Fibroblast of mammary gland (primary cell): Measurements from ENCODE around the gene UBQLN1.

Source experiments
- DNase-seq: peaks from one replicate; pipeline ENCODE4 v3.0.0-alpha.2; 2010; ENCODE audit warnings: low read depth
- H3K4me3 ChIP-seq: 2 replicates; pipeline ENCODE4 v1.5.1; 2011; ENCODE audit warnings: low read depth, mild to moderate bottlenecking, low read length, moderate library complexity; ENCODE audit not compliant: control insufficient read depth
- TF ChIP-seq, protein P1 (sequence below): conservative IDR thresholded peaks from 2 replicates; pipeline ENCODE4 v1.5.1; 2011; ENCODE audit warnings: low read depth, low read length, inconsistent platforms; ENCODE audit not compliant: control insufficient read depth, insufficient read depth

UBQLN1 gene

DNA sequence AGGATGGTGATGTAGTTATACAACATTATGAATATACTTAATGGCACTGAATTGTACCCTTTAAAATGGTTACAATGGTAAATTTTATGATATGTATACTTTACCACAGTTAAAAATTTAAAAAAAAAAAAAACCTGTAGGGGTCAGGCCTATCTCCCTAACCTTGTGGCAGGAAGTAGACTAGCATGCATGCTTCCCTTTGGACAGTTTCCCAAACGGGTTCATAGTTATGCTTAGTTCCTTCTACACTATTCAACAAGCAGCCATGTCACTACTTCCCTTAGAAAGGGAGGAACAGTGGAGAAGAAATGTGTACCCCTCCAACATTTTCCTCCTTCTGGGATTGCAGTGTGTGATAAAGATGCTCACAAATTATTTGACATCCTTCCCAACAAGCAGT is 52.3 kb downstream of the UBQLN1 start:
- no peak overlapping the region for H3K4me3 ChIP-seq
- TF ChIP-seq, protein P1, sequence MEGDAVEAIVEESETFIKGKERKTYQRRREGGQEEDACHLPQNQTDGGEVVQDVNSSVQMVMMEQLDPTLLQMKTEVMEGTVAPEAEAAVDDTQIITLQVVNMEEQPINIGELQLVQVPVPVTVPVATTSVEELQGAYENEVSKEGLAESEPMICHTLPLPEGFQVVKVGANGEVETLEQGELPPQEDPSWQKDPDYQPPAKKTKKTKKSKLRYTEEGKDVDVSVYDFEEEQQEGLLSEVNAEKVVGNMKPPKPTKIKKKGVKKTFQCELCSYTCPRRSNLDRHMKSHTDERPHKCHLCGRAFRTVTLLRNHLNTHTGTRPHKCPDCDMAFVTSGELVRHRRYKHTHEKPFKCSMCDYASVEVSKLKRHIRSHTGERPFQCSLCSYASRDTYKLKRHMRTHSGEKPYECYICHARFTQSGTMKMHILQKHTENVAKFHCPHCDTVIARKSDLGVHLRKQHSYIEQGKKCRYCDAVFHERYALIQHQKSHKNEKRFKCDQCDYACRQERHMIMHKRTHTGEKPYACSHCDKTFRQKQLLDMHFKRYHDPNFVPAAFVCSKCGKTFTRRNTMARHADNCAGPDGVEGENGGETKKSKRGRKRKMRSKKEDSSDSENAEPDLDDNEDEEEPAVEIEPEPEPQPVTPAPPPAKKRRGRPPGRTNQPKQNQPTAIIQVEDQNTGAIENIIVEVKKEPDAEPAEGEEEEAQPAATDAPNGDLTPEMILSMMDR: no peak
- DNase-seq: no peak

DNA sequence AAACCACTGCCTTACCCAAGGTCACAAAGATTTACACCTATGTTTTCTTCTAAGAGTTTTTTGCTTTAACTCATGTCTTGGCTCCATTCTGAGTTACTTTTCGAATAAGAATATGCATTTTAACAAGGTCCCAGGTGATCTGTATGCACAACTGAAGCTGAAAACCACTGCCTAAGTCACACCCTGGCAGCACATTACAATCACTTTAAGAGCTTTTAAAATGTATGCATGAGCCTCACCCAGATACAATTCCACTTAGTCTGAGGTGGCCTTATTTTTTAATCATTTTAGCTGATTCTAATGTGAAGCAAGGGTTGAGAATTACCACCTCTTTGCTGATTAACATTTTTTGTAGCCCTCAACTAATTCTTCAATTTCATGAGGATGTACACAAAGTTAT is 55.3 kb downstream of the UBQLN1 start:
- no peak for DNase-seq
- TF ChIP-seq, protein P1: no peak
- H3K4me3 ChIP-seq: no peak overlapping the region

DNA sequence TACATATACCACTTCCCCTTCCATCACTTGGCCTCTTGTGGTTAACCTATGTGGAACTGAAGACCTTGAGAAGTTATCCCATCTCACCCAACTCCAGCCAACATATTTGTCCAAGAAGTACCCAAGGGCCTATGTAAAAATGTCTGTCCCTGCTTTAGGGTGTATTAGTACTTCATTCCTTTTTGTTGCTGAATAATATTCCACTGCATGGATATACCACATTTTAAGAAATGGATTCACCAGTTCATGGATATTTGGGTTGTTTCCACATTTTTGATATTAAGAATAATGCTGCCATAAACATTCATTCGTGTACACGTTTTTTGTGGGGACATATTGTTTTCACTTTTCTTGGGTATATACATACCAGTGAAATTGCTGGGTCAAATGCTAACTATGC is 56.2 kb downstream of the UBQLN1 start:
- no peak for DNase-seq
- TF ChIP-seq, protein P1: no peak
- H3K4me3 ChIP-seq: no peak overlapping the region

DNA sequence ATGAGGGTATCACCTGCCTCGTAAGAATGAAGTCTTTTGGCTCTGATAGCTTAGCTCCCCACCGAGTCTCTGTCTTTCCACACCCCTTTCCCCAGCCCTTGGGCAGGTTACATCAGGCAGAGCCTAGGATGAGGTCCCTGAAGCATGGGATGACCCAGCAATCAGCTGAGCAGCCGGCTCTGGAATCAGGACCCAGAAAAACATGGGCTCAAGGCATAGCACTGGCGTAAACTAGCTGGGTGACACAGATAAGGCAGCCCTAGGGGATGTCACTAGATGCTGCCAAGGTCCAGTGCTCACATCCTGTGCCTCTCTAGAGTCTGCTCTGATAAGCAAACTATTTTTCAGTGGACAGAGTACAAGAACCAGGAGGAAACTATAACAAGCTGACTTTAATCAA is 58.2 kb downstream of the UBQLN1 start:
- TF ChIP-seq, protein P1: no peak
- DNase-seq: no peak
- no peak overlapping the region for H3K4me3 ChIP-seq

DNA sequence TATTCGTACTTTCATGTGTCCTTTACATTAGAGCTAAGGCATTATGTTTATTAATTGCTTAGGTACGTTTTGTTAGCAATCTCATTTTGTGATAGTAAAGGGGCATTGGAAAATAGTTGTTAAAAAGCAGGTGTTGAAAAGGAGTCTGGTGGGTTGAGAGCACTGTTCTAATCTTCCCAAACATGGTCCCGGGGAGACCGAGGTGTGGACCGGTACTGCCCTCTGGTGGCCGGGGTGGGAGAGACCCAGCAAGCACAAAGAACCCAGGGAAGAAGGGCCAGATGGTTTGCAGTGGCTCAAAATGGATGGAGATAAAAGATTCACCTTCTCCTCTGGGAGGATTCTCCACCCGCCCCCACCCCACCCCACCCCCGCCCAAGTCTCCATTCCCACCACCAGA is 58.7 kb downstream of the UBQLN1 start:
- H3K4me3 ChIP-seq: no peak overlapping the region
- DNase-seq: peak; percentile 44
- TF ChIP-seq, protein P1: peak; percentile 77

DNA sequence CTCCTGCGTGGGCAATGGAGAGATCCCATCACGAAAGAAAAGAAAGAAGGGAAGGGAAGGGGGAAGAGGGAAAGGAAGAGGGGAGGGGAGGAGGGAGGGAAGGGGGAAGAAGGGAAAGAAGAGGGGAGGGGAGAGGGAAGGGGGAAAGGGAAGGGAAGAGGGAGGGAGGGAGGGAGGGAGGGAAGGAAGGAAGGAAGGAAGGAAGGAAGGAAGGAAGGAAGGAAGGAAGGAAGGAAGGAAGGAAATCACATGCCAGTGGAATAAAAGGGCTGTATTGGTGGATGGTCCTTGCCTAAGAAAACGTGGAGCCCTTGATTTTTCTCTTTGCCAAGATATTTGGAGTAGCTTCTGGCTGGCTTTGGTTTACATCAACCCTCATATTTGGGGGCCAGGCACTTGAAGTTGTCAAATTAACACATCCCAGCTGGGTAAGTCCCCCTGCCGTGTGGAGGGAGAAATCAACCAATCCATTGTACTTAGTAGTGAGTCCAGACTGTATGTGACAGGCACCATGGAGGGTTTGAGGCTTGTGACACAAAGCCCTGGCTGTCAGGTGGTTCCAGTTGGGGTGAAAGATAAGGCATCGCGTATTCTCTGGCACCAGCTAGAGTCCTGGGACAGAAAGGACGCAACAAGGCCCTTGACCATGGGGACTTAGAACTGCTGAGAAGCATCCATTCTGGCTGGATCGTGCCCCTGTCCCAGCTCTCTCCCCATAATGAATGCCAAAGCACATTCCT is 61.1 kb downstream of the UBQLN1 start:
- DNase-seq: no peak
- TF ChIP-seq, protein P1: no peak
- H3K4me3 ChIP-seq: no peak overlapping the region
